Hematopoietic multipotent progenitor cell treated with erythropoietin and hydrocortisone succinate and interleukin-3 and kit ligand, for 15 days (in vitro differentiated cells): Measurements from ENCODE around the gene MAPKAPK2.
"Not testable (repeated sequence)": the region's sequence is repeated elsewhere in the genome, so short reads cannot be mapped to it uniquely, and the experiment has no call there.

Experiments used
- DNase-seq: peaks from one replicate; pipeline ENCODE4 v3.0.0-alpha.2; 2015; ENCODE audit warnings: low spot score

Gene MAPKAPK2

DNA sequence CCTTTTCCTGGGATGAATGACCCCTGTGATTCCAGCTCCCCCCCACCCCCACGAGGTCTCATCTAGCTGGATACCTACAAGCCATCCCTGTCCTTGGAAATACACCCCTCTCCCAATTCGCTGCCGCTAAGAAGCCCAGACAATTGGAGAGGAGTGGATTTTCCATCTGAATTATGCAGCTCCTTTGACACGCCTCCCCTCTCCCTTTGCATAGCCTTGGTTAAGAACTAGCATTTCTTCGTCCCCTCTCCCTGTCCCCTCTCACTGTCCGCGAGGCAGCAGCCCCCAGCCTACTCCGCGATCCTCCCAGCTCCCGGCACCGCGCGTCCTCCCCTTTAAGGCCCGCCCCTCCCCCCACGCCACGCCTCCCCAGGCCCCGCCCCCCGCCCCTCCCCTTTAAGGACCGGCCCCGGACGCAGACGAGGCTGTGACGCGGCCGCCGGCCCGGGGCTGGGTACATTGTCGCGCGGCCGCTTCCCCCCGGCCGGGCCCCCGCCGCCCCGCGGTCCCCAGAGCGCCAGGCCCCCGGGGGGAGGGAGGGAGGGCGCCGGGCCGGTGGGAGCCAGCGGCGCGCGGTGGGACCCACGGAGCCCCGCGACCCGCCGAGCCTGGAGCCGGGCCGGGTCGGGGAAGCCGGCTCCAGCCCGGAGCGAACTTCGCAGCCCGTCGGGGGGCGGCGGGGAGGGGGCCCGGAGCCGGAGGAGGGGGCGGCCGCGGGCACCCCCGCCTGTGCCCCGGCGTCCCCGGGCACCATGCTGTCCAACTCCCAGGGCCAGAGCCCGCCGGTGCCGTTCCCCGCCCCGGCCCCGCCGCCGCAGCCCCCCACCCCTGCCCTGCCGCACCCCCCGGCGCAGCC lies at the start of gene MAPKAPK2:
Gene MAPKAPK2 (plus strand): TSS at position 428 of the 856 bp plus-strand sequence. CDS start 325 bp downstream, at position 753.
- DNase-seq = peak; percentile 74

DNA sequence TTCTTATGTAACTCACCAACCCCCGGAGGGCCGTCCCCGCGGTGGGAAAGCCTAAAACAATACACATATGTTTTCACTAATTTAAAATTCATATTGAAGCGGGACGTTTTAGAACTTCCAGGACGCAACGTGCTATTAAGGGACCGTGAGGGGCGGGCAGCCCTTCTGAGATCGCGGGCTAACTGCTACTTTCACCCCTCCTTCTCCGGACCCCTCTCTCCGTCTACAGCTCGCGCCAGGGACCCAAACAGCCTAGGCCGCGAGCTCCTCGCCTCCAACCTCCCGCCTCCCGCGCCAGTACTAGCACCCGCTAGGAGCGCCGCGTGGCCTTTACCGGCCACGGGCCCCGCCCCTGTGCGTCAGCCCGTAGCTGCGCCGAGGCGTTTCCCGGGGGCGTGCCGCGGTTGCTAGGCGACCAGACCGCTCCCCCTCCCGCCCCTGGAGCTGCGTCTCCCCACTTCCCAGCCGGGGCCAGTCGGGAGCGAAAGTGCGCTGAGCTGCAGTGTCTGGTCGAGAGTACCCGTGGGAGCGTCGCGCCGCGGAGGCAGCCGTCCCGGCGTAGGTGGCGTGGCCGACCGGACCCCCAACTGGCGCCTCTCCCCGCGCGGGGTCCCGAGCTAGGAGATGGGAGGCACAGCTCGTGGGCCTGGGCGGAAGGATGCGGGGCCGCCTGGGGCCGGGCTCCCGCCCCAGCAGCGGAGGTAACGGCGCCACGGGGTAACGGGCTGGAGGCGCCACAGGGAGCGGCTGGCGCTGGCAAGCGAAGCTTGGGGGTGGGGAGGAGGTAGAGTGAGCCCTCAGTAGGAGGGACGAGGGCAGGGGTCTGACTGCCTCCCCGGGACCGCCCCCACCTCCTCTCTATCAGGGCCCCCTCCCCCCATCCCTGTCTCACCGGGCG lies 49.4 kb upstream of the MAPKAPK2 start, which contains the start of gene DYRK3:
Gene DYRK3 (plus strand): TSS at position 457 of the 898 bp plus-strand sequence. CDS start 168 bp downstream, at position 625.
- peak; percentile 95 for DNase-seq

DNA sequence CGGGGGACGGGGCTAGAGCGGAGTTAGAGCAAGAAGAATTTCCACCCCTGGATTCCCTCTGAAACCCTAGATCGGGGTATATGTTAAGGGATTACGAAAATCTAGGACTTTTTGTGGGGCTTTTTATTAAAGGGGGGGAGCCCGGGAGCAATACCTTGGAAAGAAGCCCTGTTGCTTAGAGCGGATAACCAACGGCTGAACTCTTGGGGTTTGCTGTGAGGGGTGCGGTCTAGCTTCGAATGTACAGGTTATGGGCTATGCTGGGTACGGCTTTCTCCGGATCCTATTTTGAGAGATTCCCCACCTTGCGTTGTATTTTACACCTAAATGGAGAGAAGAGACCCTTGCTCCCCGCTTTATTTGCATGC lies 48.7 kb upstream of the MAPKAPK2 start:
- peak; percentile 57 for DNase-seq

DNA sequence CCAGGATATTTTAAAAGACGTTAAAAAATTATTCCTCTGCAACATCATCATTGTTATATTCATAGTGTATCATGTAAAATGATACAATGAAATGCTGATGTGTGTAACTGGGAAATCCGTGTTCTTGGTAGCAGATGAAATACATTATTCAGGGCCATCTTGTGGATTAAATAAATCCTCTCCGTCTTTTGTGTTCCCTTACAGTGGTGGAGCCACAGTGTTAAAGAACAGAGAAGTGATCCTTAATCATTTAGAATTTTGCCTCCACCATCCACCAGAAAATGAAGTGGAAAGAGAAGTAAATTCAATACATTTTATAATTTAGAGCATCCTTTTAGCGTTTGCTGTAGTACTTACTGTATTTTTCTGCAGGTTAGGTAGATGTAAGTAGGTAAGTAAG lies 48.0 kb upstream of the MAPKAPK2 start:
- DNase-seq = no peak

DNA sequence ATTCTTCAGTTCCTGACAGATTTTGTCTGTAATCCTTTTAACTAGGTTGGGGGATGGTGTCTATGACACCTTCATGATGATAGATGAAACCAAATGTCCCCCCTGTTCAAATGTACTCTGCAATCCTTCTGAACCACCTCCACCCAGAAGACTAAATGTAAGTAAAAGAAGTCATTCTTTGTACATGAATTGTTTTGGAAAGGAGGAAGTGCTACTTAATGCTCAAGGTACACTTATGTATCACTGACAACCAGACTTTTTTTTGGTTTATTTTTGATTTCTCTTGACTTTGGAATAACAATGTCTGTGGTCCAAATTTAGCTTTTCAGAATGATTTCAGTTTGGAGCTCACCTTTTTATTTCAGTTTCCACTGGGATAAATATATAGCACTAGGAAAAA lies 47.1 kb upstream of the MAPKAPK2 start:
- DNase-seq = no peak

DNA sequence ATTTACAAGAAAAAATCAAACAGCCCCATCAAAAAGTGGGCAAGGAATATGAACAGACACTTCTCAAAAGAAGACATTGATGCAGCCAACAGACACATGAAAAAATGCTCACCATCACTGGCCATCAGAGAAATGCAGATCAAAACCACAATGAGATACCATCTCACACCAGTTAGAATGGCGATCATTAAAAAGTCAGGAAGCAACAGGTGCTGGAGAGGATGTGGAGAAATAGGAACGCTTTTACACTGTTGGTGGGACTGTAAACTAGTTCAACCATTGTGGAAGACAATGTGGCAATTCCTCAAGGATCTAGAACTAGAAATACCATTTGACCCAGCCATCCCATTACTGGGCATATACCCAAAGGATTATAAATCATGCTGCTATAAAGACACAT lies 42.6 kb upstream of the MAPKAPK2 start:
- not testable (repeated sequence) for DNase-seq

DNA sequence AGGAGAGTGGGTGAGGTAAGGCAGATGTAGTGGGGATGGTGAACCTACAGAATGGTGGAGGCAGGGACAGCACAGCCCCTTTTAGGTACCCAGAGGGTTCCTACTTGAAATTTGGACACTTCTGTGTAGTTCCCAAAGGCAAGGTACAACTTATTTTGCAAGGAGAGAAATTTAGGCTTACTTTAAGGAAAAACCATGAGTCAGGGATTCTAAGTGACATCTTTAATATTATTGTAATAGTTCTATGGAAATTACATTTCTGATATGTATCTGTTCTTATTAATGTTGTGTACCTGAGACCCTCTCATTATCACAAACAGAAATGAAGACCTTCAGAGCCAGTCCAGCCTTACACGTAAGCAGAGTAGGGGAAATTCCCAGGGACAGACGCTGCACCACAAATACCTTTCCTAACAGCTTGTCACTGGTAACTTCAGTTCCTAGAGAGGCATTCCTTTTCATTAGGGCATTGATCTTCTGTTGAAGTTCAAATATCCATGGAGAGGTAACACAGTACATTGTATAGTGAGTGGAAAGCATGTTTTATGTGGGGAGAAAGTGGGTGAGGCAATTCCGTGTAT lies 41.5 kb upstream of the MAPKAPK2 start:
- DNase-seq = no peak

DNA sequence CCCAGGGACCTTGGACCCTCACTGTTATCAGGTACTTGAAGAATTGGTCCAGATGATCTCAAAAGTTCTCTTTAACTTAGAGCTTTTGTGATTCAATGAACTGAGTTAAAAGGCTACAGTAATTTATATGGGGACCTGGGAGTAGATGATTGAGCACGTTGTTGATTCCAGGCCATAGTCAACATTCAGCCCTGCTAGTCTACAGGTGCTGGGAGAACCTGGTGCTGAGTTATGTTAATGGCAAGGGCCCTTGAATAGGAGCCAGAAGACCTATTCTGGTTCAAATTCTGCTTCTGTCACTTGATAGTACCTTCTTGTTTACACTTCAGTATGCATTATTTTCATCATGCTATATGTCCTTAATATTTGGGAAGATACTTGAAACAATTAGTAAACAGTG lies 38.2 kb upstream of the MAPKAPK2 start:
- no peak for DNase-seq

DNA sequence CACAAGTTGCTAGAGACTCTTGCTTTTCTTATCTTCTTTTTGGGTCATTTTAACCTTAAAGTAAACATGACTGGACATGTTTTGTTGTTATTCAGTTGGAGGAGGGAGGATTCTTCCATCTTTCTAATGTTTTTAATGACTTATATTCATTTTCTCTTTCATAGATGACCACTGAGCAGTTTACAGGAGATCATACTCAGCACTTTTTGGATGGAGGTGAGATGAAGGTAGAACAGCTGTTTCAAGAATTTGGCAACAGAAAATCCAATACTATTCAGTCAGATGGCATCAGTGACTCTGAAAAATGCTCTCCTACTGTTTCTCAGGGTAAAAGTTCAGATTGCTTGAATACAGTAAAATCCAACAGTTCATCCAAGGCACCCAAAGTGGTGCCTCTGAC lies 37.5 kb upstream of the MAPKAPK2 start:
- DNase-seq = no peak

DNA sequence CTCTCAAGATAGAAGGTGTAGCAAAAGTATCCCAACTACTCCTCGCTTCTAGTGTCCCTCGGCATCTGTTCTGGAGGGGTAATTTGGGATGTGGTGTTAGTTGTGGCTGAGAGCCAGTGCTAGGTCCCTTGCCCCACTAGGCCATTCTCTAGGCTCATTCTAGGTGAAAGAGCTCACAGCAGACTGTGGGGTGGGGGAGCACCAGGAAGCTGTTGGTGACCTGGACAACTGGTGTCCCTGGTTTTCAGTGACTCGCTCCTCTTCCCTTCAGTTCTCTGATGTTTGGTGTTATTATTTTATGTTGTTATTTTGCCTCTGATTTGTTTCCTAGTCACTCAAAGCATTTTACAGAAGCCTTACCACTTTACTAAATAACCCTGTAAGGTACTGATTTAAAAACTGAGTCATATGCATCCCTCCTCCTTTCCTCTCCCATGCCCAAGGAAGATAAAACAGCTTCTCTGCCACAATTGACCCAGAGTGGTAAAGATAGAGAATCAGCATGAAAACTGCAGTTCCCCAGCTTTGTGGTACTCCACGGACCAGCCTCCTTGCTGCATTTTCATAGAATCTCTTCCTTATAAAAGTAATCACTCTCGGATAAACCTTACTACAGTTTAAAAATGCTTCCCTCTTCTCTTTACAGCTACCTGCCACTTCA lies 35.3 kb upstream of the MAPKAPK2 start:
- DNase-seq = no peak

DNA sequence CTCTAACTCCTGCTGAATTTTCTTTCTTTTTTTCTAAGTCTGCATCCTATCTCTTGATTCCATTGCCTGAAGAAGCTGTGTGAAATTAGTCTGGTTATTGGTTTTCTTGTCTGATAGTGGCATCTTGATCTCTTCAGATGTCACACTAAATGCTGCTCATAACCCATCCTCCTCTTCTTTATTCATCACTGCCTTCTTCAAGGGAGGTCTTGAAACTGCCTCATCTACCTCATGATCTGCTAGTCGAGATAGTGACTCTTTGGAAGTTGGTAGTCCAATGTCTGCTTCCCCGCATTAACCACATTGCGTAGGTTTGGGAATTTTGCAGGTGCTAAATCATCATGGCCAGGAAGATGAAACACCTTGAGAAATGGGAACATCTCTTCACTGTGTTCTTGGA lies 33.7 kb upstream of the MAPKAPK2 start:
- no peak for DNase-seq

DNA sequence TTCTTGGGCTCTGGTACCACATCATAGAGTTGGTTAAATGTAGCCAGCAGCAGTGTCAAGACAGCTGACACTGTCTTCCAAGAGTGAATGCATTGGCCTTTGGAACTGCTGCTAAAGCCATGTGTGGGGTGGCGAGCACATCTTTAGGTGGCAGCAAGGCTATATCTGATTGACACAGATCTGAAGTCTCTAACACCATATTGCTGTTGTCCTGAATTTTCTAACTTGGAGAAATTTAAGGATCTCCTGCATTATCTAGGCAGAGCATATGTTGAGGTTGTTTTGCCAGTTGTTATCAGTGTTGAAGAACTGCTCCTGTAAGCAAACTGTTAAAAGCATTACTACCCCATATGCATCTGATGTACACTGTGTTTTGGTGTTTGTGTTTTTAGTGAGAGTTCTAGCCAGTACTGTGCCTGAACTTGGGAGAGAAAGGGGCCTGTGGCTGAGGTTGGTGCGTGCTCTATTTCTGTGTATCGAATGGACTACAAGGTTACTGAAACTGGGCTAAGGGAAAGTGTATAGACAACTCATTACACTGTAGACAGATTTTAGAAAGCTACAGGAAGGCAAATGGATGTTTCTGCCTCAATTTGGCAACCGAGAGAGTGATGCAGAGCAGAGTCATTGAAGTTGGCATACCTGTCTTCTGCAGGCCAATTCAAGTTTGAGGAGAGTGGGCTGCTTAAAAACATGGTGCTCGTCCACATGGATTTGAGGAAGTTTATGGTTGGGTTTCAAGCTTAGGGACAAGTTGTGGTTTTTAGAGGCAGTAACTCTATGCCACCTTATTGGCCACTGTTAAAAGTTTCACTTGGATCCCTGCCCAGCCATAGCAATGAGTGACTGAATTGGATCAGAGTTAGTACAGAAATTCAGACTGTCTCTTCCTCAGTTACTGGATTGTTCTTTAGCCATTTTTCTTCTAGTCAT lies 32.5 kb upstream of the MAPKAPK2 start:
- peak; percentile 80 for DNase-seq

DNA sequence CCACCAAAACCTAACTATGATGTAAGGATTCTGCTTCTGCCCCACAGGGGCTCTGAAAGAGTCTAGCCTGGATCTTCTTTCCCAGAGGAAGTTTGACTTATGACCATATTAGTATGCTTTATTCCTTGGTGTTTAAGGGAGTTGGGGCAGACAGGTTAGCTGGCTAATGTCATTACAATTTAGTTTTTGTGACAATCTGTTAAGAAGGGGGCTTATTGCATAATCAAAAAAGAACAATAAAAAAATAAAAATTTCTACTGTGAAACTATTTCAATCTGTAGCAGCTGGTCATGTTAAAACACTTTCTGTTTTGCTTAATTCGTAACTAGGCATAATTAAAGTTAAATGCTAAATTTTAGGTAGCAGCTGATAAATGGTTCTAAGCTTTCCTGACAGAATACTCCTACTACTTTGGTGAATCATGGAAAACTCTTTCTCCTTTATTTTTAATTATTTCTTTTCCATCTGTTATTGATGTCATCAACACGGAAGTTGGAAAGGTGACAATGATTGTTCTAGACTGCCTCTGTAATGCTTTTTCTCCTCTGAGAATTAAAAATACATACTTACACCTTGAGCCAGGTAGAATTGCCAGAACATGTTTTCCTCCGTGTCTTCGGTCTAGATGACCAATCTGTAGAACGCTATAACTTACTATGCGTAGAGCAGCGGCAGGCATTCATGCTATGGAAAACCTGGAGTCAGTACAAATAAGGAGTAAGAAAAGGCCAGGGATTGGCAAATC lies 30.8 kb upstream of the MAPKAPK2 start:
- no peak for DNase-seq

DNA sequence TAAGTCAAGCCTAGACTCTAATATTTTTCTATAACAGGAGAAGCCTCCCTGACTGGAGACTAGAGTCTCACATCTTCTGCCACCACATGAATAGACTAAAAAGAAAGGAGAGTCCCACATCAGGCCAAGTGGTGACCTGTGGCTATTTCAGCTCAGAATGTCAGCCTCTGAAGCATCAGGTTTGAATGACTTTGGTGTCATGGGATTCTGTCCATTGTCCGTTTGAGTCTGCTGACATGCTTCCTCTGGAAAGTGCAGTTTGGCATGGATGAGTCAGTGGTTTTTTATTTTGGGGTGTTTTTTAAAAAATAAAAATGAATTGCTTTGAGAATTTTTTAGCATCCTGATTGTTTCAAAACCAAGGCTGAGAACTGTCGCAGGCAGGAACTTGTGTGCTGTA lies 29.9 kb upstream of the MAPKAPK2 start:
- DNase-seq = no peak

DNA sequence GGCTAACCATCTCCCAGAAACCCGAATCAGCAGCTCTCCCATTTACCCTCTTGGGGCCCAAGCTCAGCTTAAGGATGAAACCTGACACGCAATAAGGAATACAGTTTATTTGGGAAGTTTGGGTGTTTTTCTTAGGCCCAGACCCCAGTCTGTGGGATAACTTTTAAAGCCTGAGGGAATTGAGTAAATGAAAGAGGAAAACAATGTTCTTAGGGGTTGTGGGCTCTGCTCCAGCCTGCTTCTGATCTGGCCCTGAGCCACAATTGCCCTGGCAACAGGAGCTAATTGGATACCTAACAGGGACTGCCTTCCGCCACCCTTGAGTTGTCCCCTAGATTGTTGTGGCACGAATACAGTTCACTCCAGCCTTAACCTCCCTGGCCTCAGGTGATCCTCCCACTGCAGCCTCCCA lies 29.2 kb upstream of the MAPKAPK2 start:
- DNase-seq = no peak

DNA sequence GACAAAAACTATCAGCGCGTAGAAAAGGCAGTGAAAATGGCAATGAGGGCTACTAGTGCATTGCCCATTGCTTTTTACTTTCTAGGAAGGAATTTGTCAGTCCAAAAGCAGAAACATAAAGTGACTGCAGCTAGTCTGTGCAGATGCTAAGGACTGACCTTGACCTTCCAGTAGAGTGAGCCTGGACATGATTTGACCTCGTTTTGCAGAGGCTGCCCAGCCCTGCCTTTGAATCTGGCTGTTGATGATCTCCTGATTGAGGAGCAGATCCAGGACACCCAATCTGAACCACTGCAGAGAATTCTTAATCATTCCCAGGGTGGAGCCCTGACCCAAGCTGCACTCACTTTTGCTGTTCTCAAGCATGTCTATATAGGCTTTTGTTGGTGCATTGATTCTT lies 27.8 kb upstream of the MAPKAPK2 start:
- DNase-seq = no peak

DNA sequence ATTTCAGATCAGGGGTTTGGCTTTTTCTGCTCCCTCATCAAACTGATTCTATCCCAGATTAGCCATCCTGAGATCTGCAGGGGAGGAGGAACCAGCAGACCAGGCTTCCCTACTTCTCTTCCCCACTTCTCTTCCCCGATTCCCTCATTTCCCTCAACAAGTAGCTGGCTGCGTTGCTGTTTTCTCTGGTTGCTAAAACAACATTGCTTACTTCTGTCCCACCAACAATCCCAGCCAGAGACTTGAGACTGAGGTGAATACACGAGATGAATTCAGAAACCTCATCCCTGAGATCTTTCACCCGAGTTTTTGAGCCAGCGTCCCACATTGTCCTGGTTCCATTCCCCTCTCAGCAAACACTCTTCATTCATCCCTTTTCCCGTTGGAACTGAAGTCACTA lies 27.0 kb upstream of the MAPKAPK2 start:
- DNase-seq = no peak

DNA sequence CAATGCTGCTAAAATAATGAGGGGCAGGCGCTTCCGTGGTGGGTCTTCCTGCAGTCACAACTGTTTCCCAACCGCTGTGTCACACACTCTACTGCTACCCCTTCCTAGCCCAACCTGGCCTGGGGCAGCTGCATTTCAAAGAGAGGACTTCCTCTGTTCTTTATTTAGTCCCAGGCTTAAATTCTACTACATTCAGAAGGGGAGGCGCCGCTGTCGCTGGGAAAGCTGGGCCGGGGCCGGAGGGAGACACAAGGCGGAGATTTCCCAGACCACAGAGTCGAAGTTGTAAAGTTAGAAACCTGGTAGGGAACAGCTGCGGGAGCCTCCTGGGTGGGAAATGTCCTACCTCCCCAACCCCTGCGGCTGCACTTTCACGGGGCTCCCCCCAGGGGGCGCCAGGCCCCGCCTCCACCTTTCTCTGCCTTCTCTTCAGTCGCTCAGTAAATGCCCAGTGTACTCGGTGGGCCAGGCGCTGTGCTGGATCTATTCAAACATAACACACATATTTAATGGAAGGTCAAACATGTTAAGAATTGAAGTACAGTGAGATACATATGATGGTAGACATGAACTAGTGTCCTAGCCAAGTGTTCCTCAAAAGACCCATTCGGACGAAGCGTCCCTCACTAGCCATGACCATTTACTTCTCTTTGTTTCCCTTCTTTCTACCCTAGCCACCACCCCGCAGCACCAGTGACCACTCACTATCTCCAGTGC lies 26.3 kb upstream of the MAPKAPK2 start:
- DNase-seq = peak; percentile 75

DNA sequence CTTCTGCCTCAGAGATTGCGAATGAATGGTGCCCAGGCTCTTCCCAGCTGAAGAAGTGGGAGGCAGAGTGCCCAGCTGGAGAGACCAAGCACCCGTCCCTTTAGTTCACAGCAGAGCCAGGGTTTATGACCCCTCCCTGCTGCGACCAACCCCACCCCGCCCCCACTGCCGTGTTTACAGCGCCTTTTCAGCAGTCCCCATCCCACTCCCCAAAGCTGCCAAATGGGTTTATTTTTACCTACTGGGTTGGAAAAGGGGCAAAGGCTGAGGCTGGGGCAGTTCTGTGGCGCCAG lies 25.8 kb upstream of the MAPKAPK2 start:
- DNase-seq = no peak

DNA sequence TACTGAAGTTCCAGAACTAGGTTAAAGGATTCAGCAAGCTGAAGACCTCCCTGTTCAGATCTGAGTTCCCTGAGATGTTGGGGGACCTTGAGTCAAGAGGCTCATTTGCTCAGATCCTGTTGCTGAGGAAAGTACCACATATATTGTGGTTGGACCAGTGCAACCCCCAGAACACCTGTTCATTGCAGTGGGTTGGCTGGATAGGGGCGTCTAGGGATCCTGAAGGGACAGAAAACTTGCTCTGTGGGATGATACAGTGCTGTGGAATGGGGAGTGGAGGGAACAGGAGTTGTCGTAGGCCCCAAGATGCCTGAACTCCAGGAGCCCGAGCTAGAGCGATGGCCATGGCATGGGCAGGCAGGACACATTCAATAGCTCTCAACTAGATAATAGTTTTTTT lies 24.6 kb upstream of the MAPKAPK2 start:
- no peak for DNase-seq
